Superior temporal gyrus (tissue), 1 donor: ENCODE measurements around the gene PRKAA1.
A peak's percentile ranks its signal among the peaks of the same experiment; 100 is the strongest.
"Not testable (repeated sequence)": the region's sequence is repeated elsewhere in the genome, so short reads cannot be mapped to it uniquely, and the experiment has no call there.

Source experiments
- DNase-seq: peaks from one replicate; pipeline ENCODE4 v3.0.0-alpha.2; 2016; ENCODE audit errors: extremely low spot score

The PRKAA1 gene

GRCh38 chr5:40826489-40827187 is 28.5 kb upstream of the PRKAA1 start:
- no peak for DNase-seq

- DNase-seq = not testable (repeated sequence)
Observed at GRCh38 chr5:40825461-40826043, 27.4 kb upstream of the PRKAA1 start.

- no peak for DNase-seq
Observed at GRCh38 chr5:40823459-40823858, 25.3 kb upstream of the PRKAA1 start.

GRCh38 chr5:40813698-40814281 is 15.6 kb upstream of the PRKAA1 start:
- no peak for DNase-seq

DNA sequence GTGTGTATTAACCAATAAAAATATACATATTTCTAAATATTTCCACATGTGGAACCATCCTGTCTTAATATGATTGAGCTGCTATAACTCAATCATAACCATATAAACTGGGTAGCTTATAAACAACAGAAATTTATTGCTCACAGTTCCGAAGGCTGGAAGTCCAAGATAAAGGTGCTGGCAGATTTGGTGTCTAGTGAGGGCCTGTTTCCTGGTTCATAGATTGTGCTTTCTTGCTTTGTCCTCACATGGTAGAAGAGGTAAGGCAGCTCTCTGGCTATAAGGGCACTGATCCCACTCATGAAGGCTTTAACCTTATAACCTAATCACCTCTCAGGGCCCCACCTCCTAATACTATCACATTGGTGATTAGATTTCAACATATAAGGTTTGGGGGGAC is 14.0 kb upstream of the PRKAA1 start:
- no peak for DNase-seq

DNA sequence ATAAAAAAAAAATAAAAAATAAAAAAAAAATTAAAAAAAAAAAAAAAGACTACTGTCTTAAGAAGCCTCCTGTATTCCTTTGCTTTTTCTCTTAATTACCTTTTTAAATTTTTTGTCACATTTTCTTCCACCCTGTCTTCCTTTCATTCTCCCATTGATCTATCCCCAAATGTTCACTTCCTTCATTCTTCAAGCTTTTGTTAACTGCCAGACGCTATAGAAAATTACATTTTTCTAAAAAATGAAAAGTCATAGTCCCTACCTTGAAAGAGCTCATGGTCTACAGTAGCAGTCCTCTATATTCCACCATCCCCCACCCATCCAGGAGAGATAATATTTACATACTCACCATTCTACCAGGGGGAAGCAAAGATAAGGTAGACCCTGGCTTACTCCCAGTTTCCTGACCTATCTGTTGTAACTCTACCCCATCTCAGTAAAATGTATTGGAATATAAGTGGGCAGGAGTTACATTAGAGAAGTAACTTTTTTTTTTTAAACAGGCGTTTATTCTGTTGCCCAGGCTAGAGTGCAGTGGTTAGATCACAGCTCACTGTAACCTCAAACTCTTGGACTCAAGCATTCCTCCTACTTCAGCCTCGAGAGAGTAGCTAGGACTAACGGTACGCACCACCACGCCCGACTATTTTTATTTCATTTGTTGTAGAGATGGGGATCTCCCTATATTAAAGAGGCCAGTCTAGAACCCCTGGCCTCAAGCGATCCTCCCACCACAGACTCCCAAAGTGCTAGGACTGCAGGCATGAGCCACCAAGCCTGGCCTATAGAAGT is 3.8 kb upstream of the PRKAA1 start:
- DNase-seq = no peak

- DNase-seq = no peak
Observed at GRCh38 chr5:40799258-40799657, 1.1 kb upstream of the PRKAA1 start.

DNA sequence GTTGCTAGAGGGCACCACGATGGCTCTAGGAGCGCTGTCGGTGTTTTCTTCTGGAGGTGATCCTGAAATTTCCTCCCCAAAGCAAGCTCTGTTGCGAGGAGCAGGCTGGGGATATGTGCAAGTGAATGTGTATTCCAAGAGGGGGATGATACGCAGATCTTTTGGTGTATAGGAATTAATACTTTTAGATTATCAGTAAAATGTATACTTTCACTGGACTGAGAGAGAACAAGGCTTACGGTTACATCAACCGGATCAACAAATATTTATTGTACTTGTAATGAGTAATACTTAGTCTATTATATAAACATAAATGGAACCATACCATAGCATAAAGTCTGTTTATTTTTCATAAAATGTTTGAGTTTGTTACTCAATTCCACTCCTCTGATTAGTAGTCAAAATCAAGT is 632 bp upstream of the PRKAA1 start:
- DNase-seq = peak; percentile 73

DNA sequence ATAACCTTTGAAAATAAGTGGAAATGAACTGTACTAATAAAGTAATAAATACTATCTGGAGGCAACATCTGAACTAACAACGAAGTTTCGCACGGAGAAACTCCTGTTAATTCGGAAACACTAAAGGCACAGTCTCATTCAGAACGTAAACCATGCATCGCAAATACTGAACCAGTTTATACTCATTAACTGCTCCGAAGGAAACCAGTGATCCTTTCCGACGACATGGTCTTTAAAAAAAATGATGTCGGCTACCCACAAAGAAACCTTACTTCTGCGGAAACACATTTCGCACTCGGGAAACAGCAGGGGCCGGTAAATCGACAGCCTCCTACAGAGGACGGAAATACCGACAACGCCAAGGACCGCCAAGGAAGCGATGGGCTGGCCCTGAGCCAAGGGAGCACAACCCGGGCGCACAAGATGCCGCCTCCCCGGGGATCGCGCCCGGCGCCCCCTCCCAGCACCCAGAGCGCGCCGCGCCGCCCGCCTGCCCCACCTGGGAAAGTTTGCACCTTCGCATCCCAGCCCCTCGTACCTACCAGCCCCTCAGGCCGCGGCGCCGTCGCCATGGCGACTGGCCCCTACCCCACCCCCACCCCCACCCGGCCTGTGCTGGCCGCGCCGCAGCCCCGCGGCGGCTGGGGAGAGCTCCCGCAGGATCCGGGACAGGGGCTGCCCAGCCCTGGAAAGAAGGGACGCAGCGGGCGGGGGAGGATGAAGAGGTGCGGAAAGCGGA is 732 bp downstream of the PRKAA1 start:
- peak; percentile 58 for DNase-seq

- no peak for DNase-seq
Observed at GRCh38 chr5:40796487-40796889, 1.7 kb downstream of the PRKAA1 start.

DNA sequence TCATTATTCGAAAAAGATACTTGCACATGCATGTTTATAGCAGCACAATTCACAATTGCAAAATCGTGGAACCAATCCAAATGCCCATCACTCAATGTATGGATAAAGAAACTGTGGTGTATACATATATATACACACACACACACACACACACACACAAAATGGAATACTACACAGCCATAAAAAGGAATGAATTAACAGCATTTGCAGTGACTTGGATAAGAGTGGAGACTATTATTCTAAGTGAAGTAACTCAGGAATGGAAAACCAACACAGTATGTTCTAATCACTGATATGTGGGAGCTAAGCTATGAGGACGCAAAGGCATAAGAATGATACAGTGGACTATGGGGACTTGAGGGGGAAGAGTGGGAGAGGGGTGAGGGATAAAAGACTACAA is 3.3 kb downstream of the PRKAA1 start:
- DNase-seq = not testable (repeated sequence)

- not testable (repeated sequence) for DNase-seq
Observed at GRCh38 chr5:40794340-40794739, 3.8 kb downstream of the PRKAA1 start.

- not testable (repeated sequence) for DNase-seq
Observed at GRCh38 chr5:40792691-40793090, 5.5 kb downstream of the PRKAA1 start.

GRCh38 chr5:40791715-40792139 is 6.4 kb downstream of the PRKAA1 start:
- no peak for DNase-seq

GRCh38 chr5:40790947-40791593 is 7.1 kb downstream of the PRKAA1 start:
- DNase-seq = no peak

GRCh38 chr5:40788941-40789340 is 9.2 kb downstream of the PRKAA1 start:
- DNase-seq = not testable (repeated sequence)

DNA sequence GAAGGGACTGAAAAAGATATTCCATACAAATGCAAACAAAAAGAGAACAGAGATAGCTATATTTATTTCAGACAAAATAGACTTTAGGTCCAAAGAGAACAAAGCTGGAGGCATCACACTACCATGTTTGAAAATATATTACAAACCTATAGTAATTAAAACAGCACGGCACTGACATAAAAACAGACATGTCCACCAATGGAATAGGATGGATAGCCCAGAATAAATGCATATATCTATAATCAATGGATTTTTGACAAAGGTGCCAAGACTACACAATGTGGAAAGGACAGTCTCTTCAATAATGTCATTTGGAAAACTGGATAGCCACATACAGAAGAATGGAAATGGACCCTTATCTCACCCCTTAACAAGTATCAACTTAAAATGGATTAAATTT is 10.2 kb downstream of the PRKAA1 start:
- no peak for DNase-seq

- not testable (repeated sequence) for DNase-seq
Observed at GRCh38 chr5:40786664-40787063, 11.5 kb downstream of the PRKAA1 start.

DNA sequence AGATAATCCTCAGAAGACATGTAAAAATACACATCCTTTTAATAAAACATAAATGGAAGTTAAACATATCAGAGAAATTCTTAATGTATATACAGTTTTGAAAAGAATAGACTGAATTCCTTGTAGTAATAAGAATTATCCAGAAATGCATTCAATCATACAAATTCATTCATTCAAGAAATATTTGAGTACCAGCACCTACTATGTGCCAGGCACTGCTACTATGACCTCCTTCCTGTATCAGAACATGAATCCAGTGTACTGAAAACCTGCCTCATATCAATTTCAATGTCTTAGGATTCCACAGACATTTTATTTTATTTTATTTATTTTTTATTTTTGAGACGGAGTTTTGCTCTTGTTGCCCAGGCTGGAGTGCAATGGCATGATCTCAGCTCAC is 13.3 kb downstream of the PRKAA1 start:
- DNase-seq = no peak

DNA sequence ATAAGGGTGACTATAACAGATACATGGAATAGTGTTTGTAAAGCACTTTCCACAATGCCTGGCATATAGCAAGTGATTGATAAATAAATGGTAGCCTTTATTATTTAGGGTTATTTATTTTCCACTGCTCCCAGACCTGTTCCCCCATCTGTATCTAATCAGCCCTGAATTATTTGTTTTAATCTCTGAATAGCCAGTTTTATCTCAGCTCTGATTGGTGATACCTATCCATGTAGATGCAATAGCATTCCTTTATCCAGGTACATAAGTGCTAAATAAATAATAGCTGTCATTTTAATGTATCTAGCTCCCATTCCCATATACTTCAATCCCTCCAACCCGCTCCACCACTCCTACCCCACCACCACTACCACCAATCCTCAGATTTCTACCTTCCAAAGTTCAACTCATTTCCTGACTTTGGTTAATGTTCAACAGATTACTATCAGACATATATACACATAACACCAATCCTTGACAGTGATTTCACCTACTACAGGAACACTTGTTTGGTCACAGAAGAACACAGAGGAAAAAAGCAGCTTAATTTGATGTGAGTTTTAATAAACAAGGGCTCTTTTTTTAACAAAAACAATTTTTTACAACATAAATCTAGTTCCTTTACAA is 14.0 kb downstream of the PRKAA1 start:
- DNase-seq = no peak
